Aorta (tissue), 5 donors: ENCODE results near the gene TEDC2. TPM values are rescaled to one million over a fixed set of nuclear protein-coding genes. Genes with fewer than 3 reads are reported as not detected.

ENCODE experiments used
- ATAC-seq: fragments of 200-7000 bp; cut with Tn5 transposase; one replicate; pipeline ENCODE4 v1.9.1; 2022; ENCODE audit warnings: moderate library complexity; ENCODE audit not compliant: low FRiP score
- DNase-seq, 2 donors: peaks; one replicate each; pipeline ENCODE4 v3.0.0-alpha.2; 2020
- H3K27ac ChIP-seq, 2 donors: one replicate each; pipeline ENCODE4 v1.5.1; 2013; ENCODE audit warnings: low read length in 2 of 2, mild to moderate bottlenecking in 2 of 2, moderate library complexity in 2 of 2, control low read depth in 1 of 2, inconsistent platforms in 1 of 2, low read depth in 1 of 2
- H3K27me3 ChIP-seq, 2 donors: one replicate each; pipeline ENCODE4 v1.6.1; 2013; ENCODE audit warnings: control low read depth in 1 of 2, low read length in 1 of 2, mild to moderate bottlenecking in 1 of 2, moderate library complexity in 1 of 2; ENCODE audit not compliant: insufficient read depth in 2 of 2, control insufficient read depth in 1 of 2
- H3K36me3 ChIP-seq, 2 donors: one replicate each; pipeline ENCODE4 v1.6.1; 2013; ENCODE audit warnings: control low read depth in 1 of 2, low read length in 1 of 2, mild to moderate bottlenecking in 1 of 2; ENCODE audit not compliant: insufficient read depth in 2 of 2, control insufficient read depth in 1 of 2
- H3K4me1 ChIP-seq, 2 donors: one replicate each; pipeline ENCODE4 v1.6.1; 2013; ENCODE audit warnings: low read length in 2 of 2, control low read depth in 1 of 2, mild to moderate bottlenecking in 1 of 2, moderate library complexity in 1 of 2; ENCODE audit not compliant: insufficient read depth in 2 of 2, control insufficient read depth in 1 of 2
- H3K4me3 ChIP-seq, 2 donors: one replicate each; pipeline ENCODE4 v1.5.1; 2013; ENCODE audit warnings: low read length in 2 of 2, control low read depth in 1 of 2, mild to moderate bottlenecking in 1 of 2
- H3K9me3 ChIP-seq: one replicate; pipeline ENCODE4 v1.6.1; 2013; ENCODE audit warnings: mild to moderate bottlenecking, low read length; ENCODE audit not compliant: control insufficient read depth
- WGBS, 2 donors: extraction: QIAGEN DNeasy Blood & Tissue Kit; methylation state at CpG; one replicate each; pipeline ENCODE4 v1.1.7; 2013; 5-methylcytosine and 5-hydroxymethylcytosine counted together
- intact Hi-C, 2 donors: fragments of 100-400 bp; cut with DNase I; formaldehyde crosslinking; loops; one replicate each; pipeline versions ENCODE4 v1.14.2 to v1.15.0; 2022
- polyA plus RNA-seq, 2 donors: library from polyadenylated mRNA; stranded (reverse); fragments of 200-250 nt; gene quantifications; one replicate each; pipeline ENCODE4 v1.2.3, GENCODE V29; 2013
- total RNA-seq, 2 donors: library from RNA; stranded (reverse); fragmentation: NEBNext Ultra II Directional; extraction: Animal tissue kit (Norgen Biotek cat#: 25700); gene quantifications; one replicate each; pipeline ENCODE4 v1.2.1, GENCODE V29; 2021
- donor health status: healthy with polysubstance abuse.
- donor health status: Bipolar disorder and iron deficiency.
- donor health status: DM: no; HTN: no; CAD: no.
- donor health status: DM: no; HTN: no; CAD: no.
- donor health status: DM: yes; HTN: yes; CAD: no.

The TEDC2 gene
- total and polyA plus RNA-seq, 4 donors: 0.38 to 1.6 (median 0.73) TPM

DNA sequence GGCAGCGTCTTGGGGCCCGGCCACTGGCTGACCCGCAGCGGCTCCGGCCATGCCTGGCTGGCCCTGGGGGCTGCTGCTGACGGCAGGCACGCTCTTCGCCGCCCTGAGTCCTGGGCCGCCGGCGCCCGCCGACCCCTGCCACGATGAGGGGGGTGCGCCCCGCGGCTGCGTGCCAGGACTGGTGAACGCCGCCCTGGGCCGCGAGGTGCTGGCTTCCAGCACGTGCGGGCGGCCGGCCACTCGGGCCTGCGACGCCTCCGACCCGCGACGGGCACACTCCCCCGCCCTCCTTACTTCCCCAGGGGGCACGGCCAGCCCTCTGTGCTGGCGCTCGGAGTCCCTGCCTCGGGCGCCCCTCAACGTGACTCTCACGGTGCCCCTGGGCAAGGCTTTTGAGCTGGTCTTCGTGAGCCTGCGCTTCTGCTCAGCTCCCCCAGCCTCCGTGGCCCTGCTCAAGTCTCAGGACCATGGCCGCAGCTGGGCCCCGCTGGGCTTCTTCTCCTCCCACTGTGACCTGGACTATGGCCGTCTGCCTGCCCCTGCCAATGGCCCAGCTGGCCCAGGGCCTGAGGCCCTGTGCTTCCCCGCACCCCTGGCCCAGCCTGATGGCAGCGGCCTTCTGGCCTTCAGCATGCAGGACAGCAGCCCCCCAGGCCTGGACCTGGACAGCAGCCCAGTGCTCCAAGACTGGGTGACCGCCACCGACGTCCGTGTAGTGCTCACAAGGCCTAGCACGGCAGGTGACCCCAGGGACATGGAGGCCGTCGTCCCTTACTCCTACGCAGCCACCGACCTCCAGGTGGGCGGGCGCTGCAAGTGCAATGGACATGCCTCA lies 12.0 kb downstream of the TEDC2 start:
- intact Hi-C loops: no loop called here
- H3K27me3 ChIP-seq: no peaks in the 10 kb centered on the region
- H3K27ac ChIP-seq: no peak overlapping the region
- no peaks in the 10 kb centered on the region for H3K36me3 ChIP-seq
- ATAC-seq: no peak
- no peak overlapping the region for H3K4me3 ChIP-seq
- H3K4me1 ChIP-seq: no peaks in the 10 kb centered on the region
- DNase-seq: no peak
- 42 to 45% methylated on average over 46 to 61 of the region's 61 CpGs for WGBS, 2 donors
- H3K9me3 ChIP-seq: no peaks in the 10 kb centered on the region

DNA sequence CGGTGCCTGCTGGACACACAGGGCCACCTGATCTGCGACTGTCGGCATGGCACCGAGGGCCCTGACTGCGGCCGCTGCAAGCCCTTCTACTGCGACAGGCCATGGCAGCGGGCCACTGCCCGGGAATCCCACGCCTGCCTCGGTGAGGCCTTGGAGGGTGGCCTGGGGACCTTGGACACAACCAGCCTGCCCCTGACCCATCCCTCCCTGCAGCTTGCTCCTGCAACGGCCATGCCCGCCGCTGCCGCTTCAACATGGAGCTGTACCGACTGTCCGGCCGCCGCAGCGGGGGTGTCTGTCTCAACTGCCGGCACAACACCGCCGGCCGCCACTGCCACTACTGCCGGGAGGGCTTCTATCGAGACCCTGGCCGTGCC lies 12.6 kb downstream of the TEDC2 start:
- Histone ChIP-seq H3K27me3 (no peaks in the 10 kb centered on the region), H3K4me1 (no peaks in the 10 kb centered on the region), H3K4me3 (no peak overlapping the region), H3K9me3 (no peaks in the 10 kb centered on the region), H3K36me3 (no peaks in the 10 kb centered on the region), H3K27ac (no peak overlapping the region)
- DNase-seq (no peak), ATAC-seq (no peak)
- intact Hi-C loops: no loop called here
- WGBS, 2 donors: 96 to 98% methylated on average over 22 to 27 of the region's 27 CpGs

DNA sequence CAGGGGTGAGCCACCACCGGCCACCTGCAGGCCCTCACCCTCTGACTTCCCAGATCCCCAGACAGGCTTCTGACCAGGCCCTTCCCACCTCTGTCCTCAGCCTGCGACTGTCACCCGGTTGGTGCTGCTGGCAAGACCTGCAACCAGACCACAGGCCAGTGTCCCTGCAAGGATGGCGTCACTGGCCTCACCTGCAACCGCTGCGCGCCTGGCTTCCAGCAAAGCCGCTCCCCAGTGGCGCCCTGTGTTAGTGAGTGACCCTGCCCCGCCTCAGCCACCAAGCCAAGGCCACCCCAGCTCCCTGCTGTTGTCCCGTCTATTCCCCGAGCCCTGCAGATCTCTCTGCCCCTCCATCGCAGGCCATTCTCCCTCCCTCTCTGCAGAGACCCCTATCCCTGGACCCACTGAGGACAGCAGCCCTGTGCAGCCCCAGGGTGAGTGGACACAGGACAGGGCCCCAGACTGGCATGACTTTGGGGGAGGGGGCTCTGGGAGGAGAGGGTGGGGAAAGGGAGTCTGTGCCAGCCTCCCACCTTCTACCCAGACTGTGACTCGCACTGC lies 13.1 kb downstream of the TEDC2 start:
- intact Hi-C loops: no loop called here
- Histone ChIP-seq H3K27me3 (no peaks in the 10 kb centered on the region), H3K4me1 (no peaks in the 10 kb centered on the region)

DNA sequence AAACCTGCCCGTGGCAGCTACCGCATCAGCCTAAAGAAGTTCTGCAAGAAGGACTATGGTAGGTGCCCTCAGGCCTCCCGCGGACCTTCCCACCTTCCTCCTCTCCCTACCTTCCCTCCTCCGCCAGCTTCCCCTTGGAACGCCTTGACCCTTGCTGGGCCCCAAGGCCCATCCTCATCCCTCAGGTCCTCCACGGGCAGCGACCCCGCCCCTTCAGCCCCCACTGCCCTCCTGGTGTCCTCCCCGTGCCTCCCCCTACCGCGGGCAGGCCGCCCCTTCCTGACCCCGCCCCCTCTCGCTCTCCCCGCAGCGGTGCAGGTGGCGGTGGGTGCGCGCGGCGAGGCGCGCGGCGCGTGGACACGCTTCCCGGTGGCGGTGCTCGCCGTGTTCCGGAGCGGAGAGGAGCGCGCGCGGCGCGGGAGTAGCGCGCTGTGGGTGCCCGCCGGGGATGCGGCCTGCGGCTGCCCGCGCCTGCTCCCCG lies 13.6 kb downstream of the TEDC2 start:
- peak overlapping the region in 1 of 2 donors; percentile 32 for H3K4me3 ChIP-seq
- no peak for ATAC-seq
- no peaks in the 10 kb centered on the region for H3K27me3 ChIP-seq

More for the DNA sequence above, 13.1 kb downstream of the TEDC2 start:
- Histone ChIP-seq H3K36me3 (no peaks in the 10 kb centered on the region), H3K27ac (no peak overlapping the region), H3K4me3 (no peak overlapping the region), H3K9me3 (no peaks in the 10 kb centered on the region)
- WGBS, 2 donors: 90 to 91% methylated on average over 14 of the region's 14 CpGs
- no peak for DNase-seq
- ATAC-seq: no peak

DNA sequence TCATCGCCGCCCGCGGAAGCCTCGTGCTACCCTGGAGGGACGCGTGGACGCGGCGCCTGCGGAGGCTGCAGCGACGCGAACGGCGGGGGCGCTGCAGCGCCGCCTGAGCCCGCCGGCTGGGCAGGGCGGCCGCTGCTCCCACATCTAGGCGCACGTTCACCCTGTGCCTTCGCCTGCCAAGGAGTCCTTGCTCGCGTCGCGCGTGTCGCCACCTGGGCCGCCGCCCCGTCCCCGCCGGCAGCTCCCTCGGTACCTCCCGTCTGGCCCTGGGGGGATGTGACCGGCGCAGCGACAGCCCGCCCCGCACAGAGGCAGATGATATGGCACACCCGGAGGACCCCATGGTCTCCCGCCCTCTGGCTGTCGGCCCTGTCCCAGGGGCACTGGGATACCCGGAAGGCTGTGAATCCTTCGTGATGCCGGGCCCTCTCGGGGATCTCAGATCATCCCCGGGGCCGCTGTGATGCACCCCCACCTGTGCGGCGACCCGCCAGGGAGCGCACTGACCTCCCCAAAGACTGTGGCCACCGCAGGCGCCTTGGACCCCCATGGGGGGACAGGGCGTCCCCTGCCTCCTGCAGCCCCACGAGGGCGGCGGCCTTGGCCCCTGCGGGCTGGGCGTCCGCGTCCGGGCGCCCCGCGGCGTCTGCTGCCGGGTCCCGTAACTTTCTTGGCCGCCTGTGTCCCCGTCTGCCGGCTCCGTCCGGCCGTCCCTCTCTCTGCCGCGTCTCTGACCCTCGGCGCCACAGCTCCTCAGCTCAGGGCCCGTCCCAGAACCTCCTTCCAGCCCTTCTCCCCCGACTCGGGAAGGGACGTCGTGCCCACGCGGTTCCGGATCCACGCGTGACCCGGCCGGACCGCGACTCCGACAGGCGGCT lies 14.3 kb downstream of the TEDC2 start:
- intact Hi-C loops: no loop called here
- Histone ChIP-seq H3K4me3 (peak overlapping the region; percentile 32 to 69), H3K36me3 (no peaks in the 10 kb centered on the region), H3K27ac (no peak overlapping the region), H3K4me1 (no peaks in the 10 kb centered on the region), H3K27me3 (no peaks in the 10 kb centered on the region), H3K9me3 (no peaks in the 10 kb centered on the region)
- WGBS, 2 donors: 0 to 1% methylated on average over 54 to 100 of the region's 100 CpGs
- peak in 1 of 2 donors; percentile 60 for DNase-seq
- peak; percentile 63 for ATAC-seq

More for the DNA sequence above, 13.6 kb downstream of the TEDC2 start:
- Histone ChIP-seq H3K9me3 (no peaks in the 10 kb centered on the region), H3K36me3 (no peaks in the 10 kb centered on the region), H3K4me1 (no peaks in the 10 kb centered on the region), H3K27ac (no peak overlapping the region)
- 6 to 8% methylated on average over 43 to 49 of the region's 49 CpGs for WGBS, 2 donors
- intact Hi-C loops: no loop called here
- no peak for DNase-seq

DNA sequence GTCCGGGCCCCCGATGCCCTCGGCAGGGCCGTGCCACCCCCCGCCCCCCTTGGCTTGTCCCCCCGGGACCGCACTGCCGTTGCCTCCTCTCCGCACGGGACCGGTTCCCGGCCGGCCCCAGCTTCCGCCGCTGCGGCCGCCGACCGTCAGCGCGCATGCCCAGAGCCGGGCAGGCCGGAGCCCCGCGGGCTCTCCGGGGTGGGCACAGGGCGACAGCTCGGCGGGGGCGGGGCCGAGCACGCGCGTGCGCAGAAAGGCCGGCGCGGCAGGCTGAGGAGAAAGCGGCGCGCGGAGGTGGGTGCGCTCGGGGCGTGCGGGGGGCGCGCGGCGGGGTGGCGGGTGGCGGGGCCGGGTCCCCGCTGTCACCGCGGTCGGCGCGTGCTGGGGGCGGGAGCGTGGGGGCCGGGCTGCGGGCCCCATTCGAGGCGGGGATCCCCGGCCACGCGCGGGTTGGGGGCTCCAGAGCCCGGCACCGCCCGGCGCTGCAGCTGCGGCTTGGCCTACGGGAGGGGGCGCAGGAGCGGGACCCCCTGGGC lies 15.0 kb downstream of the TEDC2 start, which contains the start of gene TBC1D24:
Gene TBC1D24, plus strand, starts transcription at position 251 of the 536 bp plus-strand sequence. CDS start 21,022 bp downstream, outside the sequence.
- Histone ChIP-seq H3K4me3 (peak within 1 kb of the TSS; percentile 61 to 69), H3K4me1 (no peaks in the 10 kb centered on the region), H3K9me3 (no peaks in the 10 kb centered on the region), H3K27ac (no peak within 1 kb of the TSS), H3K36me3 (no peaks in the 10 kb centered on the region), H3K27me3 (no peaks in the 10 kb centered on the region)
- DNase-seq (peak; percentile 91 to 95), ATAC-seq (peak; percentile 91)
- WGBS, 2 donors: 0 to 1% methylated on average over 43 to 77 of the region's 77 CpGs
- intact Hi-C loops: no loop called here

DNA sequence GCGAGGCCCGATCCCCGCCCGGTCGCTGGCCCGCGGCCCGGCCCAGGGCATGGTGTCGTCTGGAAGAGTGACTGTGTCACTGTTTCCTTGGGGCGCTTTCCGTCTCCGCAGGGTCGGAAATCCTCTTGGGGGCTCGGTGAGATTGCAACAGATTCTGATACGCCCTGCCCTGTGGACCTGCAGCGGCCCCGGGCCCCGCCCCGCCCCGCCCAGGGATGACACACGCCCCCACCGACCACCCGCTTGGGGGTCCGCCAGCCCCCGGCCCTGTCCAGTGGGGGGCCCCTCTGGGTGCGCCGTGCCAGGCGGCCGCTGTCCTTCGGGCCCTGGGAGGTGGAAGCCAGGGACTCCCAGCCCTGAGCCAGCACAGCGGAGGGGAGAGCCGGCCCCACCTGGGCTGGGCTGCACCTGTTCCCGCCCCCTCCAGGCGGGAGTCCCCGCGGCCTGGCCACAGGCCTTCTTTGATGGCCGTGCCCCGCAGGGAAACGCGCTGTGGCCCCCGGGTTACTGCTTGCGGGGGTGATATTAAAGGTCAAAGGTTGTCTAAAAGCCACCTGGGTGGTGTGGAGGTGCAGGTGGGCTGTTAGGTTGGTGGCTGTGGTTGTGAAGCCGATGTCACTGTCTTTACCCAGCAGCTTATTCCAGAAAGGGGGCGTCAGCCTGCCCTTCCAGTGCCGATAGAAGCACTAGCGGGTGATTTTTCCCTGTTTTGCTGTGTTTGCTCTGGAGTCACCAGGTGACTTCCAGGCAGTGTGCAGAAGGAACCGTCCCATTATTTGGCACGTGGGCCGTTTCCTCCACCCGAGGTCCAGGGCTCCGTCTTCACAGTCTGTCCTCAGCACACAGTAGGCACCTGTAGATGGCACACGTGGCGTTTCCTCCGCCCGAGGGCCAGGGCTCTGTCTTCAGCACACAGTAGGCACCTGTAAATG lies 15.8 kb downstream of the TEDC2 start:
- H3K27ac ChIP-seq: no peak overlapping the region
- no peak for ATAC-seq
- no peak for DNase-seq
- no peaks in the 10 kb centered on the region for H3K27me3 ChIP-seq
- 13 to 16% methylated on average over 49 to 55 of the region's 55 CpGs for WGBS, 2 donors
- H3K4me1 ChIP-seq: no peaks in the 10 kb centered on the region
- H3K36me3 ChIP-seq: no peaks in the 10 kb centered on the region
- intact Hi-C loops: no loop called here
- H3K4me3 ChIP-seq: peak overlapping the region; percentile 61 to 69
- no peaks in the 10 kb centered on the region for H3K9me3 ChIP-seq
